HG02763 (cell line): Measurements from ENCODE around the gene PRRT1.
"Not testable (repeated sequence)": the region's sequence is repeated elsewhere in the genome, so short reads cannot be mapped to it uniquely, and the experiment has no call there.

ENCODE experiments used
- ATAC-seq: cut with Tn5 transposase; IDR thresholded peaks from one replicate; pipeline ENCODE4 v1.9.1; 2021; ENCODE audit warnings: mild to moderate bottlenecking, moderate library complexity; ENCODE audit not compliant: unreplicated experiment

The PRRT1 gene

DNA sequence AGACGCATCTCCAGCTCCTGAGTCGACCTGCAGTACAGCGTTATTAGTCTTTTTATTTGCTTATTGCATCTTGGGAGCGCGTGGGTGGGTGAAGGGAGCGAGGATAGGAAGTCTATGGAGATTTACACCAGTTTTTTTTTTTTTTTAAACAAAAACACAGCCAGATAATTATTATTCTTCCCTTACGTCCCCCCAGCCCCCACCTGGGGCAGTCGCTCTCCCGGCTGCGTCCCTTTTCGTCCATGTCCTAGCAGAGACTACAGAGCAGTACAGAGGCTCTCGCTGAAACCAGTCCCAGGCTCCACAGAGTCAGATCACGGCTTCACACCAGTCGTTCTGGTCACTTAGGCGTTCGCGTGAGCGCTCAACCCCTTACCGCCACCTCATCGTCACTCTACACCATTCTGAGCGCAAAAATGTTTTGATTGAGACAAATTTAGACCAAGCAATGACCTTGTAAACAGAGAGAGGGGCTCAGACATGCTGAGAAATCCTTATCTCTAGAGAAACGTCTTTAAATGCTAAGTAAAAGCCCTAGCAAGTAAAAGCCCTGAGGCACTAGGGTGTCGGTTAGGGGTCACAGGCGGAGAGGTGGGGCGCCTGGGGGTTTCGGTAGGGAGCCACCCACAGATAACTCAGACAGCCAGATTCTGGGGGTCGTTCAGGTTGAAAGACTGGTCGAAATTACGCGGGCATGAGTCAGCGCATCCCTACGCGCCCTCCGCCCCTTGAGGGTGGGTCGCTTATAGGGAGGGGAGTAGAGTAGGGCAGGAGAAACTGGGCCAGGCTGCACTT, 1.2 kb upstream of the PRRT1 start:
- ATAC-seq = no peak

DNA sequence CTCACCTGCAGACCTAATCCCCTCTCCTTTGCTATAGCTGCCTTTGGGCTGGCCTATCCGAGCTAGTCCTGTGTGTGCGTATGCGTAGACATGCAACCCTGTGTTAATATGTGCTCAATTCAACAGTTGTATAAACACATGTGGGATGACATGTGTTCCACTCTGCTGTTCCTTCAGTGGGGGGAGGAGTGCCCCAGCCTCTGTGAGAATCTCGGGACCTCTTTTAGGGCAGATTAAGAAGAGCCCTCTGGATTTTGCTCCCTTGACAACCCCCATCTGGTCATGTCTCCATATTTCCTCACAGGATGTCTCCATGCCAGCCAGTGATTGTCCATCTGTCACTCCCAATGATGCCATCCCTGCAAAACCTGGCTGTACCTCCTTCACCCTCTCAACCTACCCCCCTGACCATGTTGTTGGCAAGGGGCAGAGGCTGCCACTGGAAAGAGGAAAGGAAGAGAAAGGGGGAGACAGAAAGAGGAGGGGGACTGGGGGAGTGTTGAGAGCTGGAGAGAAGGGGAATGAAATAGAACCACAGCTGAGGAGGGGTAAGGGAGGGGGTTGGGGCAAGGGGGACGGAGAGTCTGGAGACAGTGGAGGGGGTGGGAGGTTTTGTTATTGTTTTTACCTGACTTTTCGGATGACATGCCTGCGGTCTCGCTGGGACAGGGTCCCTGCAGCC, 417 bp downstream of the PRRT1 start:
- ATAC-seq = no peak

DNA sequence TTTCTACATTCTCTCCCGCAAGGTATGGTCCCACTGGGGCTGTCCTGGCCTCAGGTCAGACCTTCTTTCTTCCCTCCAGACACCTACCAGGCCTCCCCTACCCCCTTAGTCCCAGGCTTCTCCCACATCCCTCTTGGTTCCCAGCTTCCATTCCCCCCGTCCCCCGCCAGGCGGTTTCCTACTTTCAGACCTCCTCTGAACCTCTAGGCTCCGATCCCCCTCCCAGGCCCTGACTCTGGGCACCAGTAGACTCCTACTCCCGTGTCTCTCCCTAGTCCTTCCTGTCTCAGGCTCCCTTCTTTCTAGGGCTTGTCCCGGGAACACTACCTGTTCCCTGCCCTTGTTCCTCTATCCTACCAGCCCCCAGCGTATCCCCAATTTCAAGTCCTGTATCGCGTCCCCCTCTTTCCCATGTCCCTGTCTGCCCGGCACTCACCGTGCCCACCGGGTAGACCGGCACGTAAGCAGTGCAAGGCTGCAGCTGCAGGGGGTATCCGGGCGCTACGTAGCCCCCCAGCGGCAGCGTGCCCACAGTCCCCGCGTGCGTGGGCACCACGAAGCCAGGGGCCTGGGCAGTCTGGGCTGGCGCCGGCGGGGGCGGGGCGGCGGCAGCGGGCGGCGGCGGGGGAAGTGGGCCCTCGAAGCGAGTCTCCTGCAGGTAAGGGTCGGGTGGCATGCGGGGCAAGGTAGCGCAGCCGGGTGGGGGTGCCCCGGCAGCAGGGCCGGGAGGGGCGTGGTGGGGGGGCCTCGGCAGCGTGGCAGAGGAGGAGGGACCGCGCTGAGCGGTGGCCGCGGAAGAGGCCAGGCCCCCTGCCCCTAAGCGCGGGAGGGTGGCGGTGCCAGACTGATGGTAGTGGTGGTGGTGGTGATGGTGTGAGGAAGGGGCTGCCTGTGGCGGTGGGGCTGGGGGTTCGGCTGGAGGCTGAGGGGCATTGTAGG, 1.5 kb downstream of the PRRT1 start:
- ATAC-seq = no peak

DNA sequence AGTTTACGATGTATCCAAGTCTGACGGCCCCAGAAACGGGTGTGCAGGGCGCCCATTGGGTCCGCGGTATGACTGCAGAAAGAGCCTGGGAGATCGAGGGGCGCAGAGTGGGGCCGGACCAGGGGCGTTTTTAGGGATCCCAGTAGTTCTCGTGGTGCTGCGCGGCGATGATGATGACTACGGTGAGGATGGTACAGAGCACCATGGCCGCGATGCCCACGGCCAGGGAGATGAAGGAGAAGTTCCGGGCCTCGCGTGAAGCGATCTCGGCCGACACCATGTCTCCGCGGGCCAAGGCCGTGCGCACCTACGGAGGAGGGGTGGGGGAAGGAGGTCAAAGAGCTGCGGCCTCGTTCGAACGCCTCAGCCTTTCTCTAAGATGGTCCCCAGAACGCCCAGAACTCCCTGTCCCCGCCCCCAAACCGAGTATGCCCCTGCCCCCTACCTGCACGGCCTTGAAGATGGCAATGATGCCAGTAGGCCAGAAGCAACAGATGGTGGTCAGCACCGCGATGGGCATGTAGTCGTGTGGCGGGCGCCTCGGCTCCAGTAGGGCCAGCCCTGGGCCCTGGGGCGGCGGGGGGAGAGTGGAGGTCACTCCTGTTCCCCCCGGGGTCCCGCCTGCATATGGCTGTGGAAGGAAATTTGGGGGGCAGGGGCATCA, 2.5 kb downstream of the PRRT1 start:
- no peak for ATAC-seq

DNA sequence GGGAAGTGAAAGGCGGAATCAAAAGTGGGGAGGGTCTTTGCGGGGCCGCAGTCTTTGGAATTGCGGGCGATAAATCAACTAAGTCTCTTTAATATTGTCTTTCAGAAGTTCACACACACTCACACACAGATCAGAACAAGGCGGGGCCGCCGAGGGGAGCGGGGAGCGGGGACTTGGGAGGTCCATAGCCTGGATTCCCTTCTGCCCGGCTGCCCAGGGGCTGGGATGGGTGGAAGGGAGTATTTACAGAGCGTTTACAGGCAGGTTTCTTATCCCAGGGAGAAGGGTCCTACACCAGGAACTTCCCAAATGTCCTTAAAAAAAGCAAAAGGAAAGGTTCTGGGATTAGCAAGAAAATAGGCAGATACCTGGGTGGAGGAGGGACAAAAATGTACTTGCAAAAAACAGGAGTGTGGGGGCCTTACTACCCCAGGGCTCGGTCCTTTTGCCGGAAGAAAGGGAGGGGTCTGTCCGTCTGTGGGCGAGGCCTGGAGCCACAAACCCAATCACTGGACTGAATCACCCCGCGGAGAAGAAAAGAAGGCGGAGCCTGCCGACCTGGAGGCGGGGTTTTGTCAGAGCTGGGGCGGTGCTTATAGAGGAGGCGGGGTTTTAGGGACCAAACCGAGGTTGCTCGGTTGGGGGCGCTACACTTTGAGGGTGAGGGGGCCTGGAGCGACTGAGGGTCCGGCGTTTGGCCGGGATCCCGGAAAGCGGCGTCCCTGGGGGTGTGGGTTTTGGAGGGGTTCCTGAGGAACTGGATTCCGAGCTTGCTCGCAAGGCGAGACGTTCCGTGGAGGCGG, 3.2 kb downstream of the PRRT1 start:
- no peak for ATAC-seq

DNA sequence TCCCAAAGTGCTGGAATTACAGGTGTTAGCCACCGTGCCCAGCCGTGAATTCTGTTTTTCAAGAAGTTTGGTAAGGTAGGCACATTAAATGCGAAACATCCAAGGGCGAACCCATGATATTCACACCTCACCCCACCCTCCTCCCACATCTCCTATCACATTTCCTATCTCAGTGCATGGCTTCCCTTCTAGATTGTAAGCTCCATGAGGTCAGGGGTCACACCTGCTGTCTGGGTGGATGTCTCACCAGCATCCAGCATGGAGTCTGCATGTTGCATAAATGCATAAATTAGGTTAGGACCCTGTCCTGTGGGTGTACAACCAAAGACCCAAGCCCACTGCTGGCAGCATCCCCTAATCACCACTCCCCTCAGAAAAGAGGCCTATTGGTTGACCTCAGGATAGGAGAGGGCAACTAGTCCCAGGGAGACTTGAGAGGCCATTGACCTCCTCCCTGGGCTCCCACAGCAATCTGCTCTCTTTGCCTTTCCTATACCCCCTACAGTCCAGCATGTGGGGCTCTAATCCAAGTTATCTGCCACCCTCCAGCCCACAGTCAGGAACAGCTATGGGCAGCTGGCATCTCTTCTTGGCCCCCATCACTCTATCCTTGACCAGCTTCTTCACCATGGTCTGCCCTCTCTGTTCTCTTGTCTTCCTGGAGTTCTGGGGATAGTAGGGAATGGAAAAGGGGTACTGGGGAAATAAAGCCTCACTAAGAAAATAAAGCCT, 4.2 kb downstream of the PRRT1 start:
- no peak for ATAC-seq

DNA sequence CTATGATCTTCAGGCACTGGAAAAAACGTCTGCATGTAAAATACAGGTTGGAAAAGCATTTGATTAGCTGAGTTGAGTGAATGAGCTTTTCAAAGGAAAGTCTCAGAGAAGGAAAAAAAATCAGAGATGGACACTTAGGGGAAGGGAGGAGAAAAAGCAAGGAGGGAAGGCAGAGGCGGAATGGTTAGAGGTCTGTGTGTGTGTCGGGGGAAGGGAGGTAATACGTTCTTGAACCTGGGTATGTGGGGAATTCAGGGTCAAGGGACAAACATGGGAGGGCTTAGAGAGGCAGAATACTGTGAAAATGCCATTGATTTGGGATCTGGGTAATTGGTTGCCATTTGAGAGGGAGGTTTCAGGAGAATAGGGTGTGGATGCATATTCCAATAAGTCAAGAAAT, 5.1 kb downstream of the PRRT1 start:
- ATAC-seq = no peak

DNA sequence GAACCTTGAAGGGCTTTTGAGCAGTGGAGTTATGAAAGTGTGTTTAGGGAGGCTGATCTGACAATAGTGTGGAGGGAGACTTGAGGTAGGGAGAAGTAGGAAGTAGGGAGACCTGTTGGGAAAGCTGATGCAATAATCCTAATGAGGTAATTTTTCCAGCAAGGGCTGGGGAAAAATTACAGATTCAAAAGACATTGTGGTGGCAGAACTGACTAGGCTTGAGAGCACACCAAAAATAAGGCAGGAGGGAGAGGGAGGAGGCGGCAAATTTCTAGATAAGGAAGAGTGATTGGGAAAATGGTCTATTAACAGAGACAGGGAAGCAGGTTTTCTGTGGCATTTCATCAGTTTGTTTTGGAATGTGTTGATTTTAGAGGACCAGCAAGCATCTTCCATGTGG, 5.5 kb downstream of the PRRT1 start:
- ATAC-seq = no peak

DNA sequence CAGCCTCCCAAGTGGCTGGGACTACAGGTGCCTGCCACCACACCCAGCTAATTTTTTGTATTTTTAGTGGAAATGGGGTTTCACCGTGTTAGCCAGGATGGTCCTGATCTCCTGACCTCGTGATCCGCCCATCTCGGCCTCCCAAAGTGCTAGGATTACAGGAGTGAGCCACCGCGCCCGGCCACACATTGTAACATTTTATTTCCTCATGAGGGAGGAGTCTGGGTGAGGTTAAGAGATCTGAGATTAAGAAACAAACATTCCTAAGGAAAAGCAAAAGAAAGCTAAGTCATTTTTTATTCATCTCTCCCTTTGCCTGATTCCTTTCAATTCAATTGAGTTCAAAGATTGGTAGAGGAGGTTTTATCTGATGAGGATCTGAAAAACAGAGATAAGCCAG, 7.5 kb downstream of the PRRT1 start:
- not testable (repeated sequence) for ATAC-seq

DNA sequence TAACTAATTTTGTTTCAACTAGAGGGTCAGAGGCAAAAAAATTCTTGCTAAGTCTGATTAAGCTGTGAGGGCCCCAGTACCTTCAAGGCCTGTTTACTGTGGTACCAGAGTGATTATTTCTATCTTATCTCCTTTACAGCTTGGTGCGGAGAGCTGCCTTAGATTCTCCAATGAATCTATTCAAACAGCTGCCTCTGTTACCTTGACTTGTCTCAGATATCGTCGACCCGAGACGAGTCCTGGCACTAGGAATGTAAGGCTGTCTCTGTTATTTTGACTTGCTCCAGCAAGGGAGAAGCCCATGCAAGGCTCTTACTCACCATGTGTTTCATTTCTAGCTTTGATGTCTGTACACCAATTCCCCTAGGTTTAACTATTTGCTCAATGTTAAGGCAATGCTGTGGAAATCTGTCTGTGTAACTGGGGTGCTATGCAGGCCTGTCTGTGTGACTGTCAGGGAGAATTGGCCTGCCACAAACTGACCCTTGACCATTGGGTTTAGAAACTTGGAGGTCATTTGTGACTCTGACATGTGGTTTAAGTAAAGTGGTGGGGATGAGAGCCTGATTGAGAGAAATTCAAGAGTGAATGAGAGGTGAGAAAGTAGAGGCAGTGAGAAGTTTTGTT, 11.2 kb downstream of the PRRT1 start:
- no peak for ATAC-seq

DNA sequence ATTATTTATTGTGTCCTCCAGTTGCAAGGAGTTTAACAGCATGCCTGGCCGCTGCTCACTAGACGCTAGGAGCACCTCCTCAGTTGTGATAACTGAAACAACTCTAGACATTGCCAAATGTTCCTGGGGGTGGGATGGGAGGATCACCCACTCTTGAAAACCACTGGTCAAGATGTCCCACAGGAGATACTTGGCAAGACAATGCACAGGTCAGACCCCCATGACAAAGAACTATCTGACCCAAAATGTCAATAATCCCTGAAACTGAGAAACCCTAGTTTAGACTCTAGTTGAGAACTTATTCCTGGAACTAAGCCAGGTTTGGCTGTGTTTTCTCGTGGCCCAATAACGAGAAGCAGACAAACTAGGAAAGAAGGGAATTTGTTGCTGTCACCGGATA, 12.1 kb downstream of the PRRT1 start:
- no peak for ATAC-seq

DNA sequence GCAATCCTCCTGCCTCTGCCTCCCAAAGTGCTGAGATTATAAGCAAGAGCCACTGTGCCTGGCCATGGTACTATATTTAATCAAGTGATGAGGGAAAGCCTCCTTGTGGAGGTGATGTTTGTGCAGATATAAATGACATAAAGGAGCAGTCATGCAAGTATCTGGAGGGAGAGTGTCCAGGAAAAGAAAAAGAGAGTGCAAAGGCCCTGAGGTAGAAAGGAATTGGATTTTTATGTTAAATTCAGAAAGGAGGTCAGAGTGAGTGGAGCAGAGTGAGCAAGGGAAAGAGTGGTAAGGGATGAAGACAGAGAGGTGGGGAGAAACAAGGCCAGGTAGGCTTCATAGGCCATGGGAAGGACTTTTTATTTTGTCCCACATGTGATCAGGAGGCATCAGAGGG, 14.3 kb downstream of the PRRT1 start:
- ATAC-seq = no peak

DNA sequence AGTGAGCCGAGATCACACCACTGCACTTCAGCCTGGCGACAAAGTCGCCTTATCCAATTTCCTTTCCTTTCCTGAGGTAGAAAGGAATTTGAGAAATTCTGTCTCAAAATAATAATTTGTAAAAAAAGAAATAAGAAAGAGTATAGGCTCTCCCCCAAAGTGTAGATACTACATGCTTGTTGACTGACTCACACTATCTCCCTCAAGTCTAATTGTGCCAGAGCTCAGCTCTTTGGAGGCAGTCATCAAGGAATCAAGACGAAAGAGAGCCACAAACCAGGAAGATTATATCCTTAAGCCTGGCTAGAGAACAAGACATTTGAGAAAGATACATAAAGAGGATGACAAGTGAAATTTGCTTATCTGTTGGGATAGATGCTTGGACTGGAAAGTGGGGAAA, 18.0 kb downstream of the PRRT1 start:
- ATAC-seq = no peak

DNA sequence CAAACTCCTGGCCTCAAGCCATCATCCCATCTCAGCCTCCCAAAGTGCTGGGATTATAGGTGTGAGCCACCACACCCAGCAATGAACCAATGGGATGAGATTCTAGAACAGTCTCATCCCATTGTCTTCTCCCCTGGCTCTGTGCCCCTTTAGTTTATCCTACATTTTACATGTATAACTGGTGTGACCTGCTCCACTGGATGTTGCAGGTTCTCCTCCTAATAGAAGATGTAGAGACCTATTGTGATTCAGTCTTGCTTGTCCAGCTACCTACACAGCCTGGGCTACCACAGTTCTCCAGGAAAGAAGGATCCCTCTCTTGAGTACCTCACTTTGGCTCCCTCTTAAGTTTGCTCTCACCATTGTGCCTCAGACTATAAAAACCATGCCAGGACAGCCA, 19.6 kb downstream of the PRRT1 start:
- ATAC-seq = no peak

DNA sequence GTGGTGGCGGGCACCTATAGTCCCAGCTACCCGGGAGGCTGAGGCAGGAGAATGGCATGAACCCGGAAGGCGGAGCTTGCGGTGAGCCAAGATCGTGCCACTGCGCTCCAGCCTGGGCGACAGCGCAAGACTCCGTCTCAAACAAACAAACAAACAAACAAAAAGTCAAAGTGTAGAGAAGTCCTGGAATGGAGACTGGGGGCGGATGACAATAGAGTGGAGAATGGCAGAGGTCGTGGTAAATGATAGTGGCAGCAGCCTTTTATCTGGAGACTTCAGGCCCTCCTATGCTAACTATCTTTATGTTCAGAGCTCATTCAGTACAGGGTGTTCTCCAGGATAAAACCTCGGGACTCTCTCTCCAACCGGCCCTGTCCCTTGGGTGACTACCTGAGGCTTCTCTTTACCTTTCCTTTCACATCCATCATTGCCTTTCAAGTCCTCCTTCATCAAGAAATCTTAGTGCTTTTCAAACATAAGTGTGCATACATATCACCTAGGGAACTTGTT, 20.2 kb downstream of the PRRT1 start:
- no peak for ATAC-seq

DNA sequence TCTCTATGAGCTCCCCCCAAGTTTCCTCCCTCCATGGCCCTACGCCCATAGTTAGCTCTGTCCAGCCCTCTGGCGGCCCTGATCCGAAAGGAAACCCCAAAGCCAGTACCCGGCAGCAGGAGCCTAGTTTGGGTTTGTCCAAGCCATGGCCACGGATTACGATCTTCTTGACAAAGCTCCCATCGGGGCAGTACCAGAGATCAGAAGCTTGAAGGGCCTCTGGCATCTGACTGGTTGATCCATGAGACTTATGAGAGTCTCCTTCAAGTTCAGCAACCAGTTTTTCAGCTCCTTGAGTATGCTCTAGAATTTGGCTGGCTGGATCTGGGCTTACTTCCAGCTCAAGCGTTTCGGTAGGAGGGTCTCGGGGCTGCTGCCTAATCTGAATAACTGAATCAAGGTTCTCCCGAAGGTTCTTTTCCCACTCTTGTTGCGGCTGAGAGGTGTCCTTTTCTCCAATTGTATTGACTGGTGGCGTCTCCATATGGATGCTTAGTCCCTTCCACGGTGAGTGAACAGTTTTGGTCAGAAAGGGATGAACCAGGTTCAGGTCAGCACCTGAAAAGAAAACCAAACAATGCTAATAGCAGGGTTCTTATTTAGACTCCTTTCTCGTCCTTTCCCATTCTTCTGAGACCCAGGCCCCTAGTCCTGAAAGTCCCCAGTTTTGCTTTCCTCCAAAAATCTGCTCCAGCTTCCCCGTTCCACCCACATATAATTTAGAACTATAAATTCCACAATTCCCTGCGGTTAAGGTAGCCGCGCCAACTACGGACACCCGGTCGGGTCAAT, 22.2 kb downstream of the PRRT1 start:
- ATAC-seq = no peak

DNA sequence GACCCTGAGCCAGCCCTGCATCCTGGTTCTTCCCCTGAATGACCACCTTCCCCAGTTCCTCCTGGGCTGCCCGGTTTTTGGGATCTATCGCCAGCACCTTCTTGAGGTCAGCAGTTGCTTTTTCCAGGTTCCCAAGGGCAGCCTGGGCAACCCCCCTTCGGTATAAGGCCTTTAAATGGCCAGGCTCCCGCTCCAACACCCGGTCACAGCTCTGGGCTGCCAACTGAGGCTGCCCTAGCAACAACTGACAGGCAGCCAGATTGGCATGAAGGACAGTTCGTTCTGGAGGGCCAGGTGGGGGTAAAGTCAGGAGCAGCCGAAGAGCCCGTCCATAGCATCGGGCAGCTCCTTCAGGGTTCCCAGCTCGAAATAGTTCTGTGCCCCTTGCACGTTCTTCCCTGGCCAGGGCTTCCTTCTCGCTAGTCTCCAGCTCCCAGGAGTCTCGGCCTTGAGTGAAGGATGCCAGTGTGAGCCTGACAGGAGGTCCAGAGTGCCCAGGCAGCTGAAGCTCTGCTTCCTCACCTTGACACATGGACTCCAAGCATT, 22.9 kb downstream of the PRRT1 start:
- no peak for ATAC-seq
